ENCODE results near the gene P2RX7.

P2RX7 gene

GRCh38 chr12:121110211-121110940 is 22.3 kb upstream of the P2RX7 start:
- peak; percentile 59 for DNase-seq

- no peak for DNase-seq
Measured at GRCh38 chr12:121111684-121112083, 21.0 kb upstream of the P2RX7 start.

- no peak for DNase-seq
Measured at GRCh38 chr12:121112496-121112895, 20.2 kb upstream of the P2RX7 start.

- no peak for DNase-seq
Measured at GRCh38 chr12:121113057-121113456, 19.6 kb upstream of the P2RX7 start.

- DNase-seq = no peak
Measured at GRCh38 chr12:121114019-121114639, 18.5 kb upstream of the P2RX7 start.

GRCh38 chr12:121114806-121115205 is 17.9 kb upstream of the P2RX7 start:
- DNase-seq = no peak

GRCh38 chr12:121115530-121115929 is 17.1 kb upstream of the P2RX7 start:
- no peak for DNase-seq

- no peak for DNase-seq
Measured at GRCh38 chr12:121116318-121117225, 16.1 kb upstream of the P2RX7 start.

- DNase-seq = no peak
Measured at GRCh38 chr12:121117226-121117777, 15.4 kb upstream of the P2RX7 start.

GRCh38 chr12:121120323-121120722 is 12.4 kb upstream of the P2RX7 start:
- DNase-seq = no peak

- no peak for DNase-seq
Measured at GRCh38 chr12:121120989-121121755, 11.5 kb upstream of the P2RX7 start.

- DNase-seq = no peak
Measured at GRCh38 chr12:121121805-121122204, 10.9 kb upstream of the P2RX7 start.

GRCh38 chr12:121123488-121123887 is 9.2 kb upstream of the P2RX7 start:
- no peak for DNase-seq

GRCh38 chr12:121124402-121125109 is 8.1 kb upstream of the P2RX7 start:
- DNase-seq = no peak

GRCh38 chr12:121127501-121127900 is 5.2 kb upstream of the P2RX7 start:
- DNase-seq = no peak

- peak; percentile 61 for DNase-seq
Measured at GRCh38 chr12:121128908-121129810, 3.5 kb upstream of the P2RX7 start.

- DNase-seq = no peak
Measured at GRCh38 chr12:121129811-121130147, 2.9 kb upstream of the P2RX7 start.

GRCh38 chr12:121130866-121131373 is 1.8 kb upstream of the P2RX7 start:
- no peak for DNase-seq

- DNase-seq = no peak
Measured at GRCh38 chr12:121131941-121132341, 735 bp upstream of the P2RX7 start.

GRCh38 chr12:121133838-121134237 is 1.2 kb downstream of the P2RX7 start:
- DNase-seq = no peak

GRCh38 chr12:121135320-121135719 is 2.6 kb downstream of the P2RX7 start:
- DNase-seq = no peak

Data from T-helper 9 cell (primary cell).